H1 (cell line): ENCODE results near the gene PTPRO. TPM values are rescaled to one million over a fixed set of nuclear protein-coding genes. Genes with fewer than 3 reads are reported as not detected.

Experiments used
- ASH2L ChIP-seq: fragments of 200-600, 300-600 bp; sonication (generic); IDR thresholded peaks from one replicate; pipeline ENCODE4 v1.7.1; 2017; ENCODE audit warnings: low read length
- JUN ChIP-seq: IDR thresholded peaks from 2 replicates; pipeline ENCODE4 v1.6.1; 2011; ENCODE audit warnings: low read depth, mild to moderate bottlenecking, improper control_type of control experiment, low read length
- JUND ChIP-seq: IDR thresholded peaks from 2 replicates; pipeline ENCODE4 v1.6.1; 2011; ENCODE audit warnings: mild to moderate bottlenecking, improper control_type of control experiment, low read length
- PHF8 ChIP-seq: fragments of 200-600 bp; sonication (generic); conservative IDR thresholded peaks from 2 replicates; pipeline ENCODE4 v1.7.1; 2012; ENCODE audit warnings: low read depth, mild to moderate bottlenecking, inconsistent platforms, low read length, moderate library complexity
- POLR2A ChIP-seq, 2 experiments: IDR thresholded peaks; 1 replicate in 1 of 2; 2 replicates in 1 of 2; pipeline ENCODE4 v1.6.1; 2011; ENCODE audit warnings: low read depth in 2 of 2, low read length in 2 of 2, mild to moderate bottlenecking in 2 of 2; ENCODE audit errors: control extremely low read depth in 1 of 2
- RAD21 ChIP-seq, 2 experiments: IDR thresholded peaks in 1 of 2; conservative IDR thresholded peaks in 1 of 2; 2 replicates each; pipeline ENCODE4 v1.6.1; 2011; ENCODE audit warnings: low read depth in 2 of 2, low read length in 2 of 2, improper control_type of control experiment in 1 of 2, inconsistent platforms in 1 of 2, mild to moderate bottlenecking in 1 of 2, moderate library complexity in 1 of 2
- SIN3A ChIP-seq, 2 experiments: IDR thresholded peaks in 1 of 2; conservative IDR thresholded peaks in 1 of 2; 2 replicates each; pipeline ENCODE4 v1.6.1; 2011 to 2012; ENCODE audit warnings: low read length in 2 of 2, improper control_type of control experiment in 1 of 2, low read depth in 1 of 2, mild to moderate bottlenecking in 1 of 2
- TAF1 ChIP-seq: IDR thresholded peaks from 2 replicates; pipeline ENCODE4 v1.6.1; 2011; ENCODE audit warnings: mild to moderate bottlenecking, low read depth, low read length
- polyA plus RNA-seq, 7 experiments: library from polyadenylated mRNA; depleted of rRNA in 3 of 7; stranded (reverse) in 5 of 7; unstranded in 2 of 7; fragments of >200 nt in 5 of 7; fragments of 200-250 nt in 2 of 7; gene quantifications; 1 replicate in 5 of 7; 2 replicates in 1 of 7; 4 replicates in 1 of 7; pipeline versions ENCODE4 v1.2.1 to v1.2.3, GENCODE V29; 2011 to 2013; ENCODE audit warnings: missing spikeins in 2 of 7, mixed read lengths in 2 of 7
- total RNA-seq: library from RNA; stranded (reverse); fragmentation: NEBNext Ultra II Directional; extraction: Animal tissue kit (Norgen Biotek cat#: 25700); gene quantifications from 2 replicates; pipeline ENCODE4 v1.2.1, GENCODE V29; 2021
- TF ChIP-seq, protein P1 (sequence below): IDR thresholded peaks from 2 replicates; pipeline ENCODE4 v1.6.1; 2012; ENCODE audit warnings: inconsistent platforms
- TF ChIP-seq, protein P2 (sequence below): IDR thresholded peaks from 2 replicates; pipeline ENCODE4 v1.6.1; 2011; ENCODE audit warnings: low read depth, mild to moderate bottlenecking, low read length; ENCODE audit not compliant: insufficient read depth

The PTPRO gene
- total and polyA plus RNA-seq, 2 of the 8 experiments (the other 6 are each of a cell fraction or from before 2014, with no cell fraction given) = 0.73 to 1.7 TPM

DNA sequence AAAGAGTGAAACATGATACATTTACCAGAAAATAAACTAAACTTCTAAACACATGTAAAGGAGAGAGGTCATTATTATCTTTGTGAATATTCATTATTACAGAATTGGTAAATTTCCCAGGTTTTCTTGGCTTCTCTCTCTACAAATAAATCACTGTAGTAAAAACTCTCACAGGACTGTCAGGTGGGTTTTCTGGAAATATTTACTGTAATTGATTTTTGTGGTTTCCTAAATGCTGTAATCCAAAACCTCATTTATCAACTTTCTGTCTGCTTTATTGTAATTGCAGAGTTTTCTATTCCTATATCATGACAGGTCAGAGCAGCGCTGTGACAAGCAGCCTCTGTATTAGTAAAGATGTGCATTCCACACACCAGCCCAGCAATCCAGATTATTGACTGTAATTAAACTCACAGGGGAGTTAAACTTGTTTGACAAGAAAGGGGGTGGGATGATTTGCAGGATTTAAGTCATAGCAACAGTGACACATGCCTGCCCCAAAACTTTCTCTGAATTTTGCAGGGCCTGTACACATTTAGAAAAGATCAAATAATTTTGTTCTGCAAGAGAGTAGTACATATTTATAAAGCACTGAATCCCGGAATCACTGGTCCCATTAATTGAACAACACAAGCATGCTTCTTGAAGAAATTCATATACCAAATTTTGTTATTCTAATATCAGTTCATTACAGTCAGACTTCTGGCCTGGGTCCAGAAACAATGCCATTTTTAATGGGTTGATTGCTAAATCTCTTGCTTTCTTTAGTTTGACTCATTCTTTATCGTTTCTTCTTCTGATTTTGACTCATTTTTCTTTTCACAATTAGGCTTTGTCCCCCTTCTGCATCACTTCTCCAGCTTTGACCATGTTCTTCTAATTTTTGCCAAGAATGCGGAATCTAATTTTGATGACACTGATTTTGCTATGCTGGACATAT, 42.2 kb downstream of the PTPRO start (continued):
- TF ChIP-seq JUND (no peak), POLR2A (IDR thresholded peaks at IDR 0.05; ENCODE audit: control extremely low read depth in 1 of 2, low read depth in 2 of 2, low read length in 2 of 2) (no peak), RAD21 (IDR thresholded peaks at IDR 0.05 in 1 of 2, conservative IDR thresholded peaks at IDR 0.05 in 1 of 2; ENCODE audit: low read depth in 2 of 2, low read length in 2 of 2) (no peak), PHF8 (no peak), ASH2L (no peak), JUN (no peak), SIN3A (conservative IDR thresholded peaks at IDR 0.05 in 1 of 2, IDR thresholded peaks at IDR 0.05 in 1 of 2; ENCODE audit: low read depth in 1 of 2, low read length in 2 of 2) (no peak), TAF1 (no peak)
- TF ChIP-seq, protein P1, sequence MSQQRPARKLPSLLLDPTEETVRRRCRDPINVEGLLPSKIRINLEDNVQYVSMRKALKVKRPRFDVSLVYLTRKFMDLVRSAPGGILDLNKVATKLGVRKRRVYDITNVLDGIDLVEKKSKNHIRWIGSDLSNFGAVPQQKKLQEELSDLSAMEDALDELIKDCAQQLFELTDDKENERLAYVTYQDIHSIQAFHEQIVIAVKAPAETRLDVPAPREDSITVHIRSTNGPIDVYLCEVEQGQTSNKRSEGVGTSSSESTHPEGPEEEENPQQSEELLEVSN = no peak
- TF ChIP-seq, protein P2, sequence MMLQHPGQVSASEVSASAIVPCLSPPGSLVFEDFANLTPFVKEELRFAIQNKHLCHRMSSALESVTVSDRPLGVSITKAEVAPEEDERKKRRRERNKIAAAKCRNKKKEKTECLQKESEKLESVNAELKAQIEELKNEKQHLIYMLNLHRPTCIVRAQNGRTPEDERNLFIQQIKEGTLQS = no peak
- TF ChIP-seq, all 59 proteins: peak for 0
